GM18907 (cell line): ENCODE data around the gene SMARCA4.
"Not testable (repeated sequence)": the region's sequence is repeated elsewhere in the genome, so short reads cannot be mapped to it uniquely, and the experiment has no call there.

Experiments used
- ATAC-seq: cut with Tn5 transposase; IDR thresholded peaks from one replicate; pipeline ENCODE4 v1.9.1; 2021; ENCODE audit warnings: mild to moderate bottlenecking, moderate library complexity; ENCODE audit not compliant: unreplicated experiment

Gene SMARCA4

GRCh38 chr19:11059511-11060358 lies 98.9 kb downstream of the SMARCA4 start:
- ATAC-seq = no peak

- no peak for ATAC-seq
Observed at GRCh38 chr19:11061952-11062351, 101.1 kb downstream of the SMARCA4 start.

- no peak for ATAC-seq
Observed at GRCh38 chr19:11063434-11063833, 102.6 kb downstream of the SMARCA4 start.

DNA sequence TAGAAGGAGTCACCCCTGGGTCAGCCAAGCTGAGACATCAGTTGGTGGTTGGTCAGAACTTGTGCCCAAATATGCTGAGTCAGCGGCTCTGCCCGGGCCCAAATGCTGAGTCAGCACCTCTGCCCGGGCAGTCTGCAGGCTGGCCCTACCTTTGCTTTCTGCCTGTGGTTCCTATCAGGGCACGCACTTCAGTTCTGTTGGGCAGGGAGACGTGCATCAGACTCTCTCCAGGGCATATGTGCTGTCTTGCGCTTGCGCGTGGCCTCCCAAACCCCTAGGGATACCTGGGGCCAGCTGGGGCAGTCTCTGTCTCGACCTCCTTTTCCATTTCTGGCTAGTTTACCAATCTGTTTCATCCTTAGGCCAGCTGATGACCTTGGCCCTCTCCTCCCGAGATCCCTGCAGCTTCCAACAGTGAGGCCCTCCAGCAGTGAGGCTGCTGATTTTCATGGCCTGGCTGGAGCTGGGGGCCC lies 104.0 kb downstream of the SMARCA4 start:
- no peak for ATAC-seq

GRCh38 chr19:11066326-11066725 lies 105.5 kb downstream of the SMARCA4 start:
- no peak for ATAC-seq

DNA sequence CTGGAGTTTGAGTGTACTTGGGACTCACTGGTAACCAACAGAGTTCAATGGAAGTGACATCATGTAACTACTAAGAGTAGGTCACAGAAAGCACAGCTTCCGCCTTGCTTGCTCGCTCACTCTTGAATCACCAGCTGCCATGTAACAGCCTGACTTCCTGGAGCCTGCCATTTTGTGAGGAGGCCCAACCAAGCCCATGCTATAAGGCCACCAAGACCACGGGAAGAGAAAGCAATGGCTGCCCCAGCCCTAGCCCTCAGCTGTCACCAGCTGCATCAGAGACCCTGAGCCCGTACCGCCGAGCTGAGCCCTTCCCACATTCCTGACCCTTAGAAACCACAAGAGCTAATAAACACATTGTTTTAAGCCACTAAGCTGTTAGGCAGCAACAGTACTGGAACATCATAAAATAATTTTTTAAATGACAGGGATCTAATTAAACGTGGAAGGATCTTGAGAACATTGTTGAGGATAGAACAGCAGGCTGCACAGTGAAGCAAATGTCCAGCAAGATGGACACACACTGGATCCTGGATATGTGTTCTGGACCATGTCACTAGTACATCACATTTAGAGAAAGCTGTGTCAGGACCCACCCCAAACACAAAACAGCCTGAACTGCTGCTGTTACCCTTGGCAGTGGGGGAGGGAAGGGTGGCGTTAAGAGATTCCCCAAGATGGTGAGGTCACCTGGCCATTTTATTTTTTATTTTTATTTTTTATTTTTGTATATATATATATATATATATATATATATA lies 106.7 kb downstream of the SMARCA4 start:
- ATAC-seq = no peak

- ATAC-seq = no peak
Observed at GRCh38 chr19:11069561-11069960, 108.7 kb downstream of the SMARCA4 start.

DNA sequence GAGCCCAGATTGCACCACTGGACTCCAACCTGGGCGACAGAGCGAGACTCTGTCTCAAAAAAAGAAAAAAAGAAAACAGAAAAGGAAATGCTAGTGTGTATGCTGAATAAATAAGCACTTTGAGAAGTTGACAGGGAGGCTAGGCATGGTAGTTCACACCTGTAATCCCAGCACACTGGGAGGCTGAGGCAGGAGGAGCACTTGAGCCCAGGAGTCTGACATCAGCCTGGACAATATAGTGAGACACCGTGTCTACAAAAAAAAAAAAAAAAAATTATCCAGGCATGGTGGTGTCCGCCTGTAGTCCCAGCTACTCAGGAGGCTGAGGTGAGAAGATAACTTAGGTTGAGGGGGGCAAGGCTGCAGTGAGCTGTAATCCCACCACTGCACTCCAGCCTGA lies 109.3 kb downstream of the SMARCA4 start:
- no peak for ATAC-seq

DNA sequence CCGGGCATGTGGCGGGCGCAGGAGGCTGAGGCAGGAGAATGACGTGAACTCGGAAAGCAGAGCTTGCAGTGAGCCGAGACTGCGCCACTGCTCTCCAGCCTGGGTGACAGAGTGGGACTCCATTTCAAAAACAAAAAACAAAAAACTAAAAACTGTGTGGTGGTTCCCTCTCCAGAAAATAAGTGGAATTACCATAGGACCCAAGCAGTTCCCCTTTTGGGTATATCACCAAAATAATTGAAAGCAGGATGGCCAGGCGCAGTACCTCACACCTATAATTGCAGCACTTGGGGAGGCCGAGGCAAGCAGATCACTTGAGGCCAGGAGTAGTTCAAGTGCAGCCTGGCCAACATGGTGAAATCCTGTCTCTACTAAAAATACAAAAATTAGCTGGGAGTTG lies 112.7 kb downstream of the SMARCA4 start:
- no peak for ATAC-seq

- not testable (repeated sequence) for ATAC-seq
Observed at GRCh38 chr19:11076792-11077191, 116.0 kb downstream of the SMARCA4 start.

GRCh38 chr19:11078893-11079292 lies 118.1 kb downstream of the SMARCA4 start:
- no peak for ATAC-seq

GRCh38 chr19:11079999-11080398 lies 119.2 kb downstream of the SMARCA4 start:
- ATAC-seq = no peak

- no peak for ATAC-seq
Observed at GRCh38 chr19:11087870-11088505, 127.2 kb downstream of the SMARCA4 start.

GRCh38 chr19:11088506-11089253 lies 127.8 kb downstream of the SMARCA4 start:
- no peak for ATAC-seq

DNA sequence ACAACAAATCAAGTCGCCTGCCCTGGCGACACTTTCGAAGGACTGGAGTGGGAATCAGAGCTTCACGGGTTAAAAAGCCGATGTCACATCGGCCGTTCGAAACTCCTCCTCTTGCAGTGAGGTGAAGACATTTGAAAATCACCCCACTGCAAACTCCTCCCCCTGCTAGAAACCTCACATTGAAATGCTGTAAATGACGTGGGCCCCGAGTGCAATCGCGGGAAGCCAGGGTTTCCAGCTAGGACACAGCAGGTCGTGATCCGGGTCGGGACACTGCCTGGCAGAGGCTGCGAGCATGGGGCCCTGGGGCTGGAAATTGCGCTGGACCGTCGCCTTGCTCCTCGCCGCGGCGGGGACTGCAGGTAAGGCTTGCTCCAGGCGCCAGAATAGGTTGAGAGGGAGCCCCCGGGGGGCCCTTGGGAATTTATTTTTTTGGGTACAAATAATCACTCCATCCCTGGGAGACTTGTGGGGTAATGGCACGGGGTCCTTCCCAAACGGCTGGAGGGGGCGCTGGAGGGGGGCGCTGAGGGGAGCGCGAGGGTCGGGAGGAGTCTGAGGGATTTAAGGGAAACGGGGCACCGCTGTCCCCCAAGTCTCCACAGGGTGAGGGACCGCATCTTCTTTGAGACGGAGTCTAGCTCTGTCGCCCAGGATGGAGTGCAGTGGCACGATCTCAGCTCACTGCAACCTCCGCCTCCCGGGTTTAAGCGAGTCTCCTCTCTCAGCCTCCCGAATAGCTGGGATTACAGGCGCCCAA lies 128.6 kb downstream of the SMARCA4 start, which contains the start of gene LDLR:
Gene LDLR (plus strand): TSS at position 210 of the 760 bp plus-strand sequence. CDS start 86 bp downstream, at position 296.
- peak; percentile 38 for ATAC-seq

DNA sequence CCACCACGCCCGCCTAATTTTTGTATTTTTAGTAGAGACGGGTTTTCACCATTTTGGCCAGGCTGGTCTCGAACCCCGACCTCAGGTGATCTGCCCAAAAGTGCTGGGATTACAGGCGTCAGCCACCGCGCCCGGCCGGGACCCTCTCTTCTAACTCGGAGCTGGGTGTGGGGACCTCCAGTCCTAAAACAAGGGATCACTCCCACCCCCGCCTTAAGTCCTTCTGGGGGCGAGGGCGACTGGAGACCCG lies 129.1 kb downstream of the SMARCA4 start:
- not testable (repeated sequence) for ATAC-seq

DNA sequence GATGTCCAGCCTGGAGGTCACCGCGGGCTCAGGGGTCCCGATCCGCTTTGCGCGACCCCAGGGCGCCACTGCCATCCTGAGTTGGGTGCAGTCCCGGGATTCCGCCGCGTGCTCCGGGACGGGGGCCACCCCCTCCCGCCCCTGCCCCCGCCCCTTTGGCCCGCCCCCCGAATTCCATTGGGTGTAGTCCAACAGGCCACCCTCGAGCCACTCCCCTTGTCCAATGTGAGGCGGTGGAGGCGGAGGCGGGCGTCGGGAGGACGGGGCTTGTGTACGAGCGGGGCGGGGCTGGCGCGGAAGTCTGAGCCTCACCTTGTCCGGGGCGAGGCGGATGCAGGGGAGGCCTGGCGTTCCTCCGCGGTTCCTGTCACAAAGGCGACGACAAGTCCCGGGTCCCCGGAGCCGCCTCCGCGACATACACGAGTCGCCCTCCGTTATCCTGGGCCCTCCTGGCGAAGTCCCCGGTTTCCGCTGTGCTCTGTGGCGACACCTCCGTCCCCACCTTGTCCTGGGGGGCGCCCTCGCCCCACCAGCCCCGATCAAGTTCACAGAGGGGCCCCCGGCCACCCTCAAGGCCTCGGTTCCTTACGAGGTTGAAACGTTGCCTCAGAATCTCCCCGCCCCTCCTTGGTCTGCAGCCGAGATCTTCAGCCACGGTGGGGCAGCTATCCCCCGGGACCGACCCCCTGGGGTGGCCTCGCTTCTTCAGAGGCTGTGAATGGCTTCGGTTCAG lies 129.6 kb downstream of the SMARCA4 start:
- peak; percentile 71 for ATAC-seq

DNA sequence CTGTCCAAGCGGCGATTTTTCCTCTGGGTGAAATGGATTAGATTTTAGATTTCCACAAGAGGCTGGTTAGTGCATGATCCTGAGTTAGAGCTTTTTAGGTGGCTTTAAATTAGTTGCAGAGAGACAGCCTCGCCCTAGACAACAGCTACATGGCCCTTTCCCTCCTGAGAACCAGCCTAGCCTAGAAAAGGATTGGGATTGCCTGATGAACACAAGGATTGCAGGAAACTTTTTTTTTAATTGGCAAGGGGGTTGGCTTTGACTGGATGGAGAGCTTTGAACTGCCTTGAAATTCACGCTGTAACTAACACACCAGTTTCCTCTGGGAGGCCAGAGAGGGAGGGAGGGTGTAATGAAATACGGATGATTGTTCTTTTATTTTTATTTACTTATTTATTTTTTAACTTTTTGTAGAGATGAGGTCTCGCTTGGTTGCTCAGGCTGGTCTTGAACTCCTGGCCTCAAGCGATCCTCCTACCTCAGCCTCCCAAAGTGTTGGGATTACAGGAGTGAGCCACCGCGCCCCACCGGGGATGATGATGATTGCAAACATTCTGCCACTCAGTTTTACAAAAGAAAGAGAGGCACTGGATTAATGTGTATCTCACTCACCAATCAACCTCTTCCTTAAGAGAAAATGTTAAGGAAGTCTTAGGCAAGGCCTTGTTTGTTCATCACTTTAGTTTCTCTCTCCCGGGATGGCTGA lies 130.3 kb downstream of the SMARCA4 start:
- no peak for ATAC-seq

- ATAC-seq = no peak
Observed at GRCh38 chr19:11091703-11092153, 130.9 kb downstream of the SMARCA4 start.
